PC-3 (cell line): ENCODE measurements around the gene CHPT1. TPM values are rescaled to one million over a fixed set of nuclear protein-coding genes. Genes with fewer than 3 reads are reported as not detected.

Source experiments
- ATAC-seq: fragments of 200-7000 bp; cut with Tn5 transposase; 2 replicates; pipeline ENCODE4 v1.9.1; 2020; ENCODE audit warnings: mild to moderate bottlenecking, moderate library complexity
- BruUV-seq: library from RNA; stranded (reverse); fragments of 400-500 nt; replicated peaks from 2 replicates; lab custom pipeline; 2021; lab: Mats Ljungman, UMichigan
- CTCF ChIA-PET: fragments of 300-600 bp; sonication (Branson Sonifier 250); formaldehyde crosslinking; loops from one replicate; lab custom pipeline; 2022; ENCODE audit warnings: antibody characterized with exemption; lab: Charles Lee
- POLR2A ChIA-PET: fragments of 300-600 bp; sonication (Branson Sonifier 250); formaldehyde crosslinking; loops from one replicate; lab custom pipeline; 2022; ENCODE audit warnings: antibody characterized with exemption; ENCODE audit not compliant: unreplicated experiment; lab: Charles Lee
- DNase-seq: peaks from one replicate; pipeline ENCODE4 v3.0.0-alpha.2; 2015
- H2AFZ ChIP-seq: fragments of 300-600 bp; sonication (generic); 2 replicates; pipeline ENCODE4 v1.6.0; 2016; ENCODE audit warnings: antibody characterized with exemption, low read length
- H3F3A ChIP-seq: fragments of 300-600 bp; sonication (generic); one replicate; pipeline ENCODE4 v1.6.0; 2017; ENCODE audit warnings: antibody characterized with exemption, low read length, control low read depth, mild to moderate bottlenecking; ENCODE audit not compliant: unreplicated experiment
- H3K27ac ChIP-seq: fragments of 300-600 bp; sonication (generic); 2 replicates; pipeline ENCODE4 v1.5.1; 2016; ENCODE audit warnings: mild to moderate bottlenecking, low read length
- H3K27me3 ChIP-seq: fragments of 300-600 bp; sonication (generic); 2 replicates; pipeline ENCODE4 v1.6.1; 2016; ENCODE audit warnings: low read length, mixed read lengths
- H3K36me3 ChIP-seq: fragments of 300-600 bp; sonication (generic); 2 replicates; pipeline ENCODE4 v1.6.1; 2016; ENCODE audit warnings: low read depth, mixed run types, low read length, mixed read lengths
- H3K4me1 ChIP-seq: fragments of 300-600 bp; sonication (generic); 2 replicates; pipeline ENCODE4 v1.5.1; 2016; ENCODE audit warnings: low read length; ENCODE audit not compliant: insufficient read depth
- H3K4me2 ChIP-seq: fragments of 300-600 bp; sonication (generic); 2 replicates; pipeline ENCODE4 v1.6.0; 2016; ENCODE audit warnings: low read length
- H3K4me3 ChIP-seq: fragments of 300-600 bp; sonication (generic); 2 replicates; pipeline ENCODE4 v1.5.1; 2016; ENCODE audit warnings: mild to moderate bottlenecking, low read length, mixed read lengths
- H3K79me2 ChIP-seq: fragments of 300-600 bp; sonication (generic); 2 replicates; pipeline ENCODE4 v1.6.1; 2017; ENCODE audit warnings: low read length, mixed read lengths
- H3K9ac ChIP-seq: fragments of 300-600 bp; sonication (generic); 2 replicates; pipeline ENCODE4 v1.6.0; 2016; ENCODE audit warnings: mild to moderate bottlenecking, low read length
- H3K9me2 ChIP-seq: fragments of 300-600 bp; sonication (generic); replicated peaks from 2 replicates; pipeline ENCODE4 v1.6.1; 2016; ENCODE audit warnings: mixed run types, low read length, mixed read lengths
- H3K9me3 ChIP-seq: fragments of 300-600 bp; sonication (generic); 2 replicates; pipeline ENCODE4 v1.6.1; 2016; ENCODE audit warnings: low read length, mixed read lengths
- H4K20me1 ChIP-seq: fragments of 300-600 bp; sonication (generic); 2 replicates; pipeline ENCODE4 v1.6.1; 2016; ENCODE audit warnings: low read length, mixed read lengths
- EZH2 ChIP-seq: fragments of 300-600 bp; sonication (generic); IDR thresholded peaks from one replicate; pipeline ENCODE4 v1.6.1; 2017; ENCODE audit warnings: antibody characterized with exemption, mild to moderate bottlenecking, low read length; ENCODE audit not compliant: unreplicated experiment
- EZH2phosphoT487 ChIP-seq: fragments of 300-600 bp; sonication (generic); IDR thresholded peaks from 2 replicates; pipeline ENCODE4 v1.6.1; 2018; ENCODE audit warnings: mild to moderate bottlenecking, antibody characterized with exemption, low read length, borderline replicate concordance
- intact Hi-C: fragments of 100-400 bp; cut with micrococcal nuclease; formaldehyde crosslinking; loops from 2 replicates; pipeline ENCODE4 v1.9.0; 2023
- total RNA-seq: library from RNA; depleted of rRNA; stranded (reverse); fragments of >200 nt; gene quantifications from 2 replicates; pipeline ENCODE4 v1.2.3, GENCODE V29; 2014
- TF ChIP-seq, protein P1 (sequence below): fragments of 300-600 bp; sonication (generic); conservative IDR thresholded peaks from 2 replicates; pipeline ENCODE4 v1.5.1; 2017; ENCODE audit warnings: antibody characterized with exemption, low read depth, mild to moderate bottlenecking, low read length

Gene CHPT1
- total RNA-seq, 1 experiment from 2014 or later = 55.3 TPM

DNA sequence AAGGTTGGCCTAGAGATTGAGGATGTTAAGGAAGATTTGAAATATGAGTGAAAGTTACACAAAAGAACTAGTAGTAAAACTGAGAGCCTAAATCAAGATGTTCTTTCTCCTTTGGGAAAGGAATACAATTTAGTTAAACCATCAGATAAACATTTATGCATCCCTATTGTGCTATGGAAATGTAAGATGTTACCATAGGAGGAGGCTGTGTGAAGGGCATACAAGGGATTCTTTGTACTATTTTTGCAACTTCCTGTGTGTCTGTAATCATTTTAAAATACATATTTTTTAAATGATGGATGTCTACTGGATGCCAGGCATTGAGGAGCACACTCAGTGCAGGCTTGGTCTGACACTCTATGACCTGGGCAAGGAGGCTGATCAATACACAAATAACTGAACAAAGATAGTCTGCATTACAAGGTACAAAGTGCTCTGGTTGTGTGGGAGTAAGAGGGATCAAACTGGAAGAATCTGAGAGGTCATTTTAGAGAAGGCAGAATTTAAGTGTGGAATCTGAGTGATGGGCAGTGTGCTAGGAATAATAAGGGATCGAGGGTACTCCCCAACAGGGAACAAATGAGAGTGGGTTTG is 5.8 kb upstream of the CHPT1 start:
- no peaks in the 10 kb centered on the region for H3K79me2 ChIP-seq
- H3K9ac ChIP-seq = no peak overlapping the region
- no peaks in the 10 kb centered on the region for H3F3A ChIP-seq
- no peak for DNase-seq
- no peaks in the 10 kb centered on the region for H3K27me3 ChIP-seq
- H2AFZ ChIP-seq = no peak overlapping the region
- ChIA-PET POLR2A (no interaction called here), CTCF (no interaction called here)
- TF ChIP-seq EZH2phosphoT487 = no peak
- TF ChIP-seq EZH2 = no peak
- TF ChIP-seq, protein P1, sequence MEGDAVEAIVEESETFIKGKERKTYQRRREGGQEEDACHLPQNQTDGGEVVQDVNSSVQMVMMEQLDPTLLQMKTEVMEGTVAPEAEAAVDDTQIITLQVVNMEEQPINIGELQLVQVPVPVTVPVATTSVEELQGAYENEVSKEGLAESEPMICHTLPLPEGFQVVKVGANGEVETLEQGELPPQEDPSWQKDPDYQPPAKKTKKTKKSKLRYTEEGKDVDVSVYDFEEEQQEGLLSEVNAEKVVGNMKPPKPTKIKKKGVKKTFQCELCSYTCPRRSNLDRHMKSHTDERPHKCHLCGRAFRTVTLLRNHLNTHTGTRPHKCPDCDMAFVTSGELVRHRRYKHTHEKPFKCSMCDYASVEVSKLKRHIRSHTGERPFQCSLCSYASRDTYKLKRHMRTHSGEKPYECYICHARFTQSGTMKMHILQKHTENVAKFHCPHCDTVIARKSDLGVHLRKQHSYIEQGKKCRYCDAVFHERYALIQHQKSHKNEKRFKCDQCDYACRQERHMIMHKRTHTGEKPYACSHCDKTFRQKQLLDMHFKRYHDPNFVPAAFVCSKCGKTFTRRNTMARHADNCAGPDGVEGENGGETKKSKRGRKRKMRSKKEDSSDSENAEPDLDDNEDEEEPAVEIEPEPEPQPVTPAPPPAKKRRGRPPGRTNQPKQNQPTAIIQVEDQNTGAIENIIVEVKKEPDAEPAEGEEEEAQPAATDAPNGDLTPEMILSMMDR = no peak
- H3K36me3 ChIP-seq = no peaks in the 10 kb centered on the region
- H3K9me3 ChIP-seq = no peaks in the 10 kb centered on the region
- BruUV-seq = no TSS peak
- H3K9me2 ChIP-seq = no peaks in the 10 kb centered on the region
- no peaks in the 10 kb centered on the region for H4K20me1 ChIP-seq
- no peak overlapping the region for H3K27ac ChIP-seq
- no peak overlapping the region for H3K4me3 ChIP-seq
- no peak for ATAC-seq
- H3K4me1 ChIP-seq = 0 out of 2 replicates have a peak, but pooled peaks cover 2% of the 10 kb centered on the region
- no peak overlapping the region for H3K4me2 ChIP-seq
- intact Hi-C loops = no loop called here

DNA sequence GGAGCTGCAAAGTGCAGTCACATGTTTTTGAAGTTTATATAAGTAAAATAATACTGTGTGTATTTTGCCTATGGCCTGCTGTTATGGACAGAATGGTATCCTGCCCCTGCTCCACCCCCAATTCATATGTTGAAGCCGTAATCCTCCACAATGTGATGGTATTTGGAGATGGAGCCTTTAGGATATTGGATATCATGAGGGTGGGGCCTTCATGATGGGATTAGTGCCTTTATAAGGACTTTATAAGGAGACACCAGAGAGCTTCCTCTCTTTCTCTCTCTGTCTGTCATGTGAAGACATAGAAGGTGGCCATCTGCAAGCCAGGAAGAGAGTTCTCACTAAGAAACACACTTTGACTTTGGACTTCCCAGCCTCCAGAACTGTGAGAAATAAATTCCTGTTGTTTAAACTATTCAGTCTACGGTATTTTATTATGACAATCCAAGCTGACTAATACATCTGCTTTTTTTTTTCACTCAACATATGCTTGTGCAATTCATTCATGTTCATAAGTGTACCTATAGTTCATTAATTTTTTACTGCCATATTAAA is 3.1 kb upstream of the CHPT1 start:
- Histone ChIP-seq H3K27ac (no peak overlapping the region), H3K4me3 (no peak overlapping the region), H3K79me2 (peaks cover 15% of the 10 kb centered on the region), H3K27me3 (no peaks in the 10 kb centered on the region), H3K9me3 (no peaks in the 10 kb centered on the region), H2AFZ (no peak overlapping the region), H3F3A (no peaks in the 10 kb centered on the region), H3K9ac (no peak overlapping the region), H3K36me3 (no peaks in the 10 kb centered on the region), H3K4me2 (no peak overlapping the region), H4K20me1 (no peaks in the 10 kb centered on the region), H3K9me2 (no peaks in the 10 kb centered on the region), H3K4me1 (peaks cover 12% of the 10 kb centered on the region)
- ATAC-seq (no peak), DNase-seq (no peak)
- ChIA-PET CTCF (no interaction called here), POLR2A (no interaction called here)
- BruUV-seq = no TSS peak
- intact Hi-C loops = no loop called here
- TF ChIP-seq EZH2 (no peak), EZH2phosphoT487 (no peak)
- TF ChIP-seq, protein P1 = no peak

DNA sequence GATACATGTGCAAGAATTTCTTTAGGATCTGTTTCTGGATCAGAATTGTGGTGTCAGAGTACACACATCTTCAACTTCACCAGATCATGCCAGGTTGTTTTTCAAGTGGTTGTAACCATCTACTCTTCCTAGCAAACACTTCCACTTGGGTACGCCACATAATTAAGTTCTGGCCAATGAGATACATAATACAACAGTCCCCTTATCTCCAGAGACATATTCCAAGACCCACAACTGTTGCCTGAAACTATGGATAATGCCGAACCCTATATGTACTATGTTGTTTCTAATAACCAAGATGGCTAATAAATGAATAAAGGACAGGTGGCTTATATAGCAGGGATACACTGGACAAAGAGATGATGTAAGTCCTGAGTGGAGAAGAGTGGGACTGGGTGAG is 2.5 kb upstream of the CHPT1 start:
- POLR2A ChIA-PET = no interaction called here

More for the DNA sequence above, 2.5 kb upstream of the CHPT1 start:
- Histone ChIP-seq H2AFZ (no peak overlapping the region), H3K9ac (no peak overlapping the region), H3K27me3 (no peaks in the 10 kb centered on the region), H3K4me1 (peaks cover 12% of the 10 kb centered on the region), H3K36me3 (no peaks in the 10 kb centered on the region), H3K4me2 (no peak overlapping the region), H3K79me2 (peaks cover 20% of the 10 kb centered on the region), H3K27ac (no peak overlapping the region), H3F3A (no peaks in the 10 kb centered on the region), H3K4me3 (no peak overlapping the region), H3K9me2 (no peaks in the 10 kb centered on the region), H3K9me3 (no peaks in the 10 kb centered on the region), H4K20me1 (no peaks in the 10 kb centered on the region)
- no peak for DNase-seq
- TF ChIP-seq EZH2 = no peak
- TF ChIP-seq, protein P1 = no peak
- no peak for TF ChIP-seq EZH2phosphoT487
- no peak for ATAC-seq
- intact Hi-C loops = loop anchor here (5.0 kb wide), 1 partner anchor 137 kb away; the partner anchor contains the start of gene GNPTAB
- no TSS peak for BruUV-seq
- CTCF ChIA-PET = no interaction called here
